ENCODE data around the gene DOCK7.
"Not testable (repeated sequence)": the region's sequence is repeated elsewhere in the genome, so short reads cannot be mapped to it uniquely, and the experiment has no call there.

The DOCK7 gene

DNA sequence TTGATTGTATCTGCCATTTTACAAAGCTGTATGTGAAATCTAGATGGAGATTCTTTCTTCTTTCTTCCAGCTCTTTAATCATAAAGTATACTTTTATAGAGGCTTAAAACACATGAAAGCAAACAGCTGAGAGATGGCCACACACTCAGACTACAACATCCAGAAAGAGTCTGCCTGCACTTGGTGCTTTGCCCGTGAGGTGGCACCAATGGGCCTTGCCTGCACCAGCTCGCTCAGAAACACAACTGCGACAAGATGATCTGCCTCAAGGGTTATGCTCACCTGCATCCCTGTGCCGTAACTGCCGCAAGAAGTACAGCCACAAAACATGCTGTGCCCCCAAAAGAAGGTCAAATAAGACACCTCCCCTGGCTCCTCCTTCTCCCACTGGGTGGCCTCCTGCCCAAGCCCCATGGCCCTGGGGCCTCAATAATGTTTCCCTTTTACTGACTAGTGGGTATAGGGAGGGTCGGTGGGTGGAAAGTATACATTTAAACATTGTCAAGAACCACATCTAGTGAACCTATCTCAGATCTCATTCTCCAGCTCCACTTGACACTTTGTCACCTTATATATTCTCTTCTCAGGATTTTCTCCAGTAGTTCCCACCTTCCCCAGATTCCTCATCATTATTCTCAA lies 157.6 kb downstream of the DOCK7 start:
- no peaks in the 10 kb centered on the region for H3K9me3 ChIP-seq (ENCODE audit: control insufficient read depth, insufficient read depth, low read depth, low read length)
- H3K4me1 ChIP-seq (ENCODE audit: control insufficient read depth, insufficient read depth, low read length), result no peaks in the 10 kb centered on the region; the same call in 1 of the 2 replicates
- no peaks in the 10 kb centered on the region for H3K27me3 ChIP-seq (ENCODE audit: control insufficient read depth, insufficient read depth, low read length)
- no peak overlapping the region for H3K27ac ChIP-seq (ENCODE audit: low read depth, low read length)
- no peak overlapping the region for H3K9ac ChIP-seq (ENCODE audit: low read length)
- no peak overlapping the region for H3K4me3 ChIP-seq (ENCODE audit: low read depth, low read length)
- H3K36me3 ChIP-seq (ENCODE audit: control insufficient read depth, insufficient read depth, low read length), result peaks cover 7% of the 10 kb centered on the region; the same call in 1 of the 2 replicates

DNA sequence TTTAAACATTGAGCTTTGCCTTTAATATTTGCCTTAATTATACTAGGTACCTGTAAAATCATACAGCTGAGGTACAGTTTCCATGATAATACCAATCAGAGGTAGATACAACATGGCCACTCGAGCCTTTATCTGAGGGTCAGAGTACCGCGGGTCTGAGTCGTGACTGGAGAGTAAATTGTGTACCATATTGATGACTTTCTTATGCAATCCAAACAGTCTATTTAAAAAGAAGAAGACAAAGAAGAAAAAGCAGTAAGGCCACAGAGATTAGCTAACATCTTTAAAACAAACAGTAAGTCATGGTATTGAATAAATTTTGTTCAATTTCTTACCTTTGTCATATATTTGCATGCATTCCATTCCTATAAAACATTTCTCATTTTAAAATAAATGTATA lies 159.0 kb downstream of the DOCK7 start:
- no peaks in the 10 kb centered on the region for H3K27me3 ChIP-seq (ENCODE audit: control insufficient read depth, insufficient read depth, low read length)
- H3K27ac ChIP-seq (ENCODE audit: low read depth, low read length), result no peak overlapping the region
- no peak overlapping the region for H3K9ac ChIP-seq (ENCODE audit: low read length)
- H3K4me1 ChIP-seq (ENCODE audit: control insufficient read depth, insufficient read depth, low read length), result no peaks in the 10 kb centered on the region; the same call in 1 of the 2 replicates
- H3K9me3 ChIP-seq (ENCODE audit: control insufficient read depth, insufficient read depth, low read depth, low read length), result no peaks in the 10 kb centered on the region
- peaks cover 4% of the 10 kb centered on the region; the same call in 1 of the 2 replicates for H3K36me3 ChIP-seq (ENCODE audit: control insufficient read depth, insufficient read depth, low read length)
- no peak overlapping the region for H3K4me3 ChIP-seq (ENCODE audit: low read depth, low read length)

DNA sequence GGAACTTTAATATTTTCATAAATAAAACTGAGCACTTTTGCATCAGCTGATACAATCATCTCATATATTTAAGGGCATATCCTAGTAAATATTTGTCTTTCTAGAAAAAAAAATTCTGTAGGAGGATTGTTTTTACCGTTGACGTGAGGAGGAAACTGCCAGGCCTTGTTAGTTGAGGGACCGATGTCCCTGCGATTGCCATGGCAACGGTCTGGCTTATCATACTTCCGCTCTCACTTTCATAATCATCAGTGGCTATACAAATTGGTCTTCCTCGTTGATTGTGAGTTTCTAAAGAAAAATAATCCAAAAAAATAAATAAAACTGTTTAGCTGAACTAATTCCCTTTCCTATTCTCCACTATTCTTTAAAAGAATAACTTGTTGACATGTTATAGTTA lies 160.2 kb downstream of the DOCK7 start:
- Histone ChIP-seq H3K4me1 (ENCODE audit: control insufficient read depth, insufficient read depth, low read length) (no peaks in the 10 kb centered on the region; the same call in 1 of the 2 replicates), H3K36me3 (ENCODE audit: control insufficient read depth, insufficient read depth, low read length) (peaks cover 4% of the 10 kb centered on the region; the same call in 1 of the 2 replicates), H3K4me3 (ENCODE audit: low read depth, low read length) (no peak overlapping the region), H3K27me3 (ENCODE audit: control insufficient read depth, insufficient read depth, low read length) (no peaks in the 10 kb centered on the region), H3K9ac (ENCODE audit: low read length) (no peak overlapping the region), H3K9me3 (ENCODE audit: control insufficient read depth, insufficient read depth, low read depth, low read length) (no peaks in the 10 kb centered on the region), H3K27ac (ENCODE audit: low read depth, low read length) (no peak overlapping the region)

DNA sequence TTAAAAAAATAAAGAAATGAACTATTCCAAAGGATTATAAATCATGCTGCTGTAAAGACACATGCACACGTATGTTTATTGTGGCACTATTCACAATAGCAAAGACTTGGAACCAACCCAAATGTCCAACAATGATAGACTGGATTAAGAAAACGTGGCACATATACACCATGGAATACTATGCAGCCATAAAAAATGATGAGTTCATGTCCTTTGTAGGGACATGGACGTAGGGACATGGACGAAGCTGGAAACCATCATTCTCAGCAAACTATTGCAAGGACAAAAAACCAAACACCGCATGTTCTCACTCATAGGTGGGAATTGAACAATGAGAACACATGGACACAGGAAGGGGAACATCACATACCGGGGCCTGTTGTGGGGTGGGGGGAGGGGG lies 160.8 kb downstream of the DOCK7 start:
- H3K4me1 ChIP-seq (ENCODE audit: control insufficient read depth, insufficient read depth, low read length); H3K9ac ChIP-seq (ENCODE audit: low read length); H3K4me3 ChIP-seq (ENCODE audit: low read depth, low read length); H3K9me3 ChIP-seq (ENCODE audit: control insufficient read depth, insufficient read depth, low read depth, low read length); H3K36me3 ChIP-seq (ENCODE audit: control insufficient read depth, insufficient read depth, low read length); H3K27me3 ChIP-seq (ENCODE audit: control insufficient read depth, insufficient read depth, low read length); H3K27ac ChIP-seq (ENCODE audit: low read depth, low read length): not testable (repeated sequence)

DNA sequence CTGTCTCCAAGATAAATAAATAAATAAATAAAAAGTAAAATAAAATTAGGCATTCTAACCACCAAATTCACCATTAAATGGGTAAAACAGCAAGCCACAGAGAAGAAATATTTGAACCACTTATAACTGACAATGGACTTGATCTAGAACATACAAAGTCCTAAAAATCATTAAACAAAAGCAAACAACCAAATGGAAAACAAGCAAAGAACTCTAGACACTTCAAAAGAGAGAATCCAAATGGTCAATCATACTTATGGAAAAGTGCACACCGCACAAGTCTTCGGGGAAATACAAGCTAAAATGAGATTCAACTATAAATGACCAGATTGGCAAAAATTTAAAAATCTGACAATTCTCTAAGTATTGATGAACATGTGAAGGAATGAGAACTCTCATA lies 164.3 kb downstream of the DOCK7 start:
- Histone ChIP-seq H3K9ac (ENCODE audit: low read length) (no peak overlapping the region), H3K27ac (ENCODE audit: low read depth, low read length) (no peak overlapping the region), H3K9me3 (ENCODE audit: control insufficient read depth, insufficient read depth, low read depth, low read length) (peaks cover 4% of the 10 kb centered on the region; the same call in 1 of the 2 replicates), H3K27me3 (ENCODE audit: control insufficient read depth, insufficient read depth, low read length) (no peaks in the 10 kb centered on the region), H3K4me3 (ENCODE audit: low read depth, low read length) (no peak overlapping the region), H3K4me1 (ENCODE audit: control insufficient read depth, insufficient read depth, low read length) (no peaks in the 10 kb centered on the region), H3K36me3 (ENCODE audit: control insufficient read depth, insufficient read depth, low read length) (no peaks in the 10 kb centered on the region; the same call in 1 of the 2 replicates)

DNA sequence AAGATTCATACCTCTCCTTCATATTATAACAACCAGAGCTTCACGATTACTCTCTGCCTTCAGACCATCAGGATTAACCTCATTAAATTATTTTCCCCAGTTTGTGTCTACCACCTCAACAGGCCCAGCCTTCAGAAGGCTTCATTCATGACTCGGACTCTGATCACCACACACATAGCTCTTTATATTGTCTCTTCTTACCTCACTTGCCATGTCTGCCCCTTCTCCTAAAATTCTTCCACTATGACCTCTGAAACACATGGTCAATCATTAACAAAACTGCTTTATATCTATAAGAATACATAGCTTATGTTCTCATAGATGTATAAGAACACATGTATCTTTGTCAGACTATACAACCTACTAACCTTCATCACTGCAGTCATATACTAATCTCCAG lies 171.6 kb downstream of the DOCK7 start:
- H3K9me3 ChIP-seq (ENCODE audit: control insufficient read depth, insufficient read depth, low read depth, low read length), result peaks cover 5% of the 10 kb centered on the region; the same call in 1 of the 2 replicates
- H3K4me1 ChIP-seq (ENCODE audit: control insufficient read depth, insufficient read depth, low read length), result no peaks in the 10 kb centered on the region
- no peak overlapping the region for H3K27ac ChIP-seq (ENCODE audit: low read depth, low read length)
- H3K9ac ChIP-seq (ENCODE audit: low read length), result no peak overlapping the region
- H3K4me3 ChIP-seq (ENCODE audit: low read depth, low read length), result no peak overlapping the region
- peaks cover 7% of the 10 kb centered on the region; the same call in 1 of the 2 replicates for H3K36me3 ChIP-seq (ENCODE audit: control insufficient read depth, insufficient read depth, low read length)
- no peaks in the 10 kb centered on the region for H3K27me3 ChIP-seq (ENCODE audit: control insufficient read depth, insufficient read depth, low read length)

DNA sequence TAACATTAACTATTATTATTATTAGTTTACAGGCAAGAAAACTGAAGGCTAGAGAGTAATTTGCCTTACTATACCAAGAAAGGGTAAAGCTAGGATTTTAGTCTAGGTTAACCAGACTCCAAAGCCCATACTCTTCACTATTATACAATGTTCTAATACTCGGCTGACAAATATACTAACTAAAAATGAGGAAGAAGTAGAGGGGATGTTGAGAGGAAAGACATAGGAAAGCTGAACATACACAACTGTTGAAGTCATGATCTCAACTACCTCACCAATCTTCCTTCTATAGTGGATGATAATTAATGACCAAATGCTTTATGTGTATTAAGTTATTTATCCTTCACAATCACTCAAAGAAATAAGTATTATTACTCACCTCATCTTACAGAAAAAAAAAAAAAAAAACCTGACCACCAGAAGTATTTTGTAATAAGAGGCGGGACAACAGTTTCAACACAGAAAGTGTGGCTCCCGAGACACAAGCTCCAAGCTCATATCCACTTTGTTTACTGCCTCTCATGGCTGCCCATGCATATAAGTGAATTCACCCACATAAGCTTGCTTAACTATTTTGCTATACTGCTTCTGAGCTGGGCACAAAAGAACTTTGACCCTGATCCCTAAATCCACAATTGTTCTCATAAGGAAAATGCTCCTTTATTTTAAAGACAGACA lies 173.3 kb downstream of the DOCK7 start:
- no peak overlapping the region for H3K9ac ChIP-seq (ENCODE audit: low read length)
- peaks cover 7% of the 10 kb centered on the region; the same call in 1 of the 2 replicates for H3K36me3 ChIP-seq (ENCODE audit: control insufficient read depth, insufficient read depth, low read length)
- no peaks in the 10 kb centered on the region for H3K27me3 ChIP-seq (ENCODE audit: control insufficient read depth, insufficient read depth, low read length)
- H3K4me1 ChIP-seq (ENCODE audit: control insufficient read depth, insufficient read depth, low read length), result no peaks in the 10 kb centered on the region
- peaks cover 5% of the 10 kb centered on the region; the same call in 1 of the 2 replicates for H3K9me3 ChIP-seq (ENCODE audit: control insufficient read depth, insufficient read depth, low read depth, low read length)
- H3K27ac ChIP-seq (ENCODE audit: low read depth, low read length), result no peak overlapping the region
- H3K4me3 ChIP-seq (ENCODE audit: low read depth, low read length), result no peak overlapping the region

DNA sequence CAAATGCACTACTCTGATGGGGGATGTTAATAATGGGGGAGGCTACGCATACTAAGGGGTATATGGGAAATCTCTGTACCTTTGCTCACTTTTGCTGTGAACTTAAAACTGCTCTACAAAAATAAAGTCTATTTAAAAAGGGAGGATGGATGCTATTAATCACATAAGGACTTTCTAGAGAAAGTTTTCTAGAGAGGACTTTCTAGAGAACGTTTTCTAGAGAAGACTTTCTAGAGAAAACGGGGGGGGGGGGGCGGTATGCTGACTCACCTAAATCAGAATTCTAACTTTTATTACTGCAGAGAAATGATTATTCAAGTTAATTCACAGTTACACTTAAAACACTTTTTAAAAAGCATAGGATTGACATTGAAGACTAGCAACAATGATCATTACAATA lies 175.2 kb downstream of the DOCK7 start:
- Histone ChIP-seq H3K9ac (ENCODE audit: low read length) (no peak overlapping the region), H3K36me3 (ENCODE audit: control insufficient read depth, insufficient read depth, low read length) (peaks cover 7% of the 10 kb centered on the region; the same call in 1 of the 2 replicates), H3K4me3 (ENCODE audit: low read depth, low read length) (no peak overlapping the region), H3K27me3 (ENCODE audit: control insufficient read depth, insufficient read depth, low read length) (no peaks in the 10 kb centered on the region), H3K9me3 (ENCODE audit: control insufficient read depth, insufficient read depth, low read depth, low read length) (no peaks in the 10 kb centered on the region), H3K4me1 (ENCODE audit: control insufficient read depth, insufficient read depth, low read length) (no peaks in the 10 kb centered on the region), H3K27ac (ENCODE audit: low read depth, low read length) (no peak overlapping the region)

DNA sequence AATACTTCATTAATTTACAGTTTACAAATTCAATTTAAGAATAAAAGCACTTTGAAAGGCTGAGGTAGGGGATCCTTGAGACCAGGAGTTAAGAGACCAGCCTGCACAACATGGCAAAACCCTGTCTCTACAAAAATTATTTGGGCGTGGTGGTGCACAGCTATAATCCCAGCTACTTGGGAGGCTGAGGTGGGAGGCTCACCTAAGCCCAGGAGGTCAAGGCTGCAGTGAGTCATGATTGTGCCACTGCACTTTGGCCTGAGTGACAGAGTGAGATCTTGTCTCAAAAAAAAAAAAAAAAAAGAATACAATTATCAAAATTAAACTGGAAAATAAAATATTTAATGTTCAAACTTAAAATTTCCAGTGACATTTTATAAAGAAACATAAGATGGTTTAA lies 179.2 kb downstream of the DOCK7 start:
- no peaks in the 10 kb centered on the region for H3K27me3 ChIP-seq (ENCODE audit: control insufficient read depth, insufficient read depth, low read length)
- H3K4me1 ChIP-seq (ENCODE audit: control insufficient read depth, insufficient read depth, low read length), result no peaks in the 10 kb centered on the region
- H3K36me3 ChIP-seq (ENCODE audit: control insufficient read depth, insufficient read depth, low read length), result peaks cover 12% of the 10 kb centered on the region
- no peak overlapping the region for H3K27ac ChIP-seq (ENCODE audit: low read depth, low read length)
- H3K9ac ChIP-seq (ENCODE audit: low read length), result no peak overlapping the region
- H3K9me3 ChIP-seq (ENCODE audit: control insufficient read depth, insufficient read depth, low read depth, low read length), result no peaks in the 10 kb centered on the region
- no peak overlapping the region for H3K4me3 ChIP-seq (ENCODE audit: low read depth, low read length)

DNA sequence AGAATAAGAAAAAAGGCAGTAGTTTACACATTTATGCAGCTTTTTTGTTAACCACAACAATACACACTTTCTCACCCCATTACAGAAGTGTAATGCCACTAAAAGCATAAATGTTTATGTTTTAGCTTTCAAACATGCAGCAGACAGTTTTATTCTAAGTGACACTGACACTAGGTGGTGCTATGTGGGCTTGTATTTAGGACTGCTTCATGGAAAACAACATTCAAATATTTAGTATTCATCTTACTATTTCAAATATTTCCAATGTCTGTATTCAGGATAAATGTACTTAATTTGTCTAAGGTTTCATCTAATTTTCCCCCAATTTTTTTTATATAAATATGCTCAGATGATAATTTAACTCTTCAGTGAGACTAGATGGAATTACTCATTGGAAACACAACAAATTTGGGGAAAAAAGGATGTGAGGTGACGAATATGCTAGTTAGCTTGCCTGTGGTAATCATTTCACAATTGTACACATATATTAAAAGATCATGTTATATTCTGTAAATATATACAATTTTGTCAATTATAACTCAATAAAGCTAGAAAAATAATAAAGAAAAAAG lies 179.9 kb downstream of the DOCK7 start:
- H3K4me3 ChIP-seq (ENCODE audit: low read depth, low read length), result no peak overlapping the region
- H3K9ac ChIP-seq (ENCODE audit: low read length), result no peak overlapping the region
- peaks cover 13% of the 10 kb centered on the region for H3K36me3 ChIP-seq (ENCODE audit: control insufficient read depth, insufficient read depth, low read length)
- no peaks in the 10 kb centered on the region for H3K27me3 ChIP-seq (ENCODE audit: control insufficient read depth, insufficient read depth, low read length)
- no peaks in the 10 kb centered on the region for H3K4me1 ChIP-seq (ENCODE audit: control insufficient read depth, insufficient read depth, low read length)
- no peaks in the 10 kb centered on the region for H3K9me3 ChIP-seq (ENCODE audit: control insufficient read depth, insufficient read depth, low read depth, low read length)
- no peak overlapping the region for H3K27ac ChIP-seq (ENCODE audit: low read depth, low read length)

DNA sequence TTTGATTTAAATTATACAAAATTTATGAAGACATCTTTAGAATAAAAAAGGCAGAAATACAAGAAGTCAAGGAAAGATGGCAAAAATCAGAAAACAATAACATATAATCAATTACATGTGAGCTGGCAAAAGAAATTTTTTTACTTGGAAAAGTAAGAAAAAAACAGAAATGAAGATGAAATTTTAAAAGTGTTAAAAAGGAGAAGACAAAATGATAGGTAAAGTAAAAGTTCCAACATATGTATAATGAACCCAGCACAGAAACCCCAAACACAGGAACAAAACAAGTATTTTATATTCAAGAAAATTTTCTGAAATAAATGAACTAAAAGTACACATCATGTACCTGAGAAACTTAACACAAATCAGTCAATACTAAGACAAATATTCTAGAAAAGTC lies 188.0 kb downstream of the DOCK7 start:
- Histone ChIP-seq H3K4me1 (ENCODE audit: control insufficient read depth, insufficient read depth, low read length) (no peaks in the 10 kb centered on the region), H3K9ac (ENCODE audit: low read length) (no peak overlapping the region), H3K36me3 (ENCODE audit: control insufficient read depth, insufficient read depth, low read length) (peaks cover 11% of the 10 kb centered on the region), H3K9me3 (ENCODE audit: control insufficient read depth, insufficient read depth, low read depth, low read length) (no peaks in the 10 kb centered on the region), H3K27ac (ENCODE audit: low read depth, low read length) (no peak overlapping the region), H3K27me3 (ENCODE audit: control insufficient read depth, insufficient read depth, low read length) (no peaks in the 10 kb centered on the region), H3K4me3 (ENCODE audit: low read depth, low read length) (no peak overlapping the region)

All from HUES6 (cell line).